ENCODE measurements around the gene SMARCC2. TPM values are rescaled to one million over a fixed set of nuclear protein-coding genes. Genes with fewer than 3 reads are reported as not detected.

SMARCC2 gene
- total and polyA plus RNA-seq, 9 of the 15 experiments (the other 6 are each of a cell fraction or from before 2014, with no cell fraction given): 11.9 to 86.0 (median 36.6) TPM

- TF ChIP-seq REST (IDR thresholded peaks at IDR 0.05; ENCODE audit: borderline replicate concordance) (peak; percentile 67; the same call in 1 of the 2 replicates), REST (CRISPR knock-in tag; IDR thresholded peaks at IDR 0.05; ENCODE audit: low read depth) (no peak), RAD21 (CRISPR knock-in tag; conservative IDR thresholded peaks at IDR 0.05 in 1 of 2, IDR thresholded peaks at IDR 0.05 in 1 of 2) (peak; percentile 55 to 73), MTA1 (IDR thresholded peaks at IDR 0.05; ENCODE audit: borderline replicate concordance) (no peak), MBD2 (IDR thresholded peaks at IDR 0.05; ENCODE audit: borderline replicate concordance, low read depth) (no peak), USF1 (CRISPR knock-in tag; IDR thresholded peaks at IDR 0.05) (no peak)
- TF ChIP-seq, protein P1, sequence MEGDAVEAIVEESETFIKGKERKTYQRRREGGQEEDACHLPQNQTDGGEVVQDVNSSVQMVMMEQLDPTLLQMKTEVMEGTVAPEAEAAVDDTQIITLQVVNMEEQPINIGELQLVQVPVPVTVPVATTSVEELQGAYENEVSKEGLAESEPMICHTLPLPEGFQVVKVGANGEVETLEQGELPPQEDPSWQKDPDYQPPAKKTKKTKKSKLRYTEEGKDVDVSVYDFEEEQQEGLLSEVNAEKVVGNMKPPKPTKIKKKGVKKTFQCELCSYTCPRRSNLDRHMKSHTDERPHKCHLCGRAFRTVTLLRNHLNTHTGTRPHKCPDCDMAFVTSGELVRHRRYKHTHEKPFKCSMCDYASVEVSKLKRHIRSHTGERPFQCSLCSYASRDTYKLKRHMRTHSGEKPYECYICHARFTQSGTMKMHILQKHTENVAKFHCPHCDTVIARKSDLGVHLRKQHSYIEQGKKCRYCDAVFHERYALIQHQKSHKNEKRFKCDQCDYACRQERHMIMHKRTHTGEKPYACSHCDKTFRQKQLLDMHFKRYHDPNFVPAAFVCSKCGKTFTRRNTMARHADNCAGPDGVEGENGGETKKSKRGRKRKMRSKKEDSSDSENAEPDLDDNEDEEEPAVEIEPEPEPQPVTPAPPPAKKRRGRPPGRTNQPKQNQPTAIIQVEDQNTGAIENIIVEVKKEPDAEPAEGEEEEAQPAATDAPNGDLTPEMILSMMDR (IDR thresholded peaks at IDR 0.05 in 2 of 3, conservative IDR thresholded peaks at IDR 0.05 in 1 of 3; ENCODE audit: insufficient read depth in 2 of 3, low read depth in 1 of 3, low read length in 3 of 3): peak; percentile 83 to 89 (median 83)
Observed at GRCh38 chr12:56206452-56207166, 17.3 kb upstream of the SMARCC2 start (continued).

Measured in K562 (cell line).